WTC11 (cell line): ENCODE measurements around the gene SYT13. TPM values are rescaled to one million over a fixed set of nuclear protein-coding genes. Genes with fewer than 3 reads are reported as not detected.

Experiments
- ATAC-seq: fragments of 200-7000 bp; cut with Tn5 transposase; 2 replicates; pipeline ENCODE4 v1.10.0; 2021; ENCODE audit warnings: mild to moderate bottlenecking, moderate library complexity
- CTCF ChIA-PET: fragments of 300-600 bp; sonication (Branson Sonifier 250); formaldehyde crosslinking; loops from one replicate; lab custom pipeline; 2021; ENCODE audit warnings: antibody characterized with exemption; lab: Charles Lee
- POLR2A ChIA-PET: fragments of 350-600 bp; sonication (Branson Sonifier 250); formaldehyde crosslinking; loops from one replicate; lab custom pipeline; 2021; ENCODE audit warnings: antibody characterized with exemption; lab: Charles Lee
- DNase-seq: peaks from one replicate; pipeline ENCODE4 v3.0.0; 2021; ENCODE audit warnings: low spot score
- H3K27ac Mint-ChIP-seq: 2 replicates; pipeline ENCODE4 v1.8.0; 2021; ENCODE audit warnings: mixed read lengths
- H3K27me3 Mint-ChIP-seq: 2 replicates; pipeline ENCODE4 v1.8.0; 2021; ENCODE audit warnings: low read depth, mild to moderate bottlenecking, moderate library complexity, mixed read lengths
- H3K36me3 Mint-ChIP-seq: 2 replicates; pipeline ENCODE4 v1.8.0; 2021; ENCODE audit warnings: mixed read lengths
- H3K4me1 Mint-ChIP-seq: 2 replicates; pipeline ENCODE4 v1.8.0; 2022; ENCODE audit warnings: mixed read lengths
- H3K4me3 Mint-ChIP-seq: 2 replicates; pipeline ENCODE4 v1.8.0; 2021; ENCODE audit warnings: mild to moderate bottlenecking, moderate library complexity, mixed read lengths
- H3K9me3 Mint-ChIP-seq: 2 replicates; pipeline ENCODE4 v1.8.0; 2021; ENCODE audit warnings: mixed read lengths
- CREB1 ChIP-seq: sonication (generic); formaldehyde crosslinking; IDR thresholded peaks from 2 replicates; pipeline ENCODE4 v1.8.0; 2023; ENCODE audit warnings: mild to moderate bottlenecking, missing genetic modification reagents
- CREM ChIP-seq: sonication (generic); formaldehyde crosslinking; IDR thresholded peaks from 2 replicates; pipeline ENCODE4 v1.8.1; 2022; ENCODE audit warnings: mild to moderate bottlenecking, missing genetic modification reagents, moderate library complexity
- E2F4 ChIP-seq: sonication (generic); formaldehyde crosslinking; IDR thresholded peaks from 2 replicates; pipeline ENCODE4 v1.8.1; 2022; ENCODE audit warnings: low read depth, mild to moderate bottlenecking, moderate library complexity, missing genetic modification reagents, borderline replicate concordance
- EMX1 ChIP-seq: fragments of 250-450 bp; sonication (Bioruptor Pico); IDR thresholded peaks from 2 replicates; pipeline ENCODE4 v1.8.0; 2021; ENCODE audit warnings: mild to moderate bottlenecking
- ERG ChIP-seq: fragments of 250-450 bp; sonication (Bioruptor Pico); IDR thresholded peaks from 2 replicates; pipeline ENCODE4 v1.8.0; 2021; ENCODE audit warnings: mild to moderate bottlenecking
- ETV6 ChIP-seq: sonication (generic); formaldehyde crosslinking; IDR thresholded peaks from 2 replicates; pipeline ENCODE4 v1.8.1; 2022; ENCODE audit warnings: mild to moderate bottlenecking, missing genetic modification reagents
- FOXP1 ChIP-seq: sonication (generic); formaldehyde crosslinking; IDR thresholded peaks from 2 replicates; pipeline ENCODE4 v1.8.0; 2022; ENCODE audit warnings: missing genetic modification reagents, mild to moderate bottlenecking, moderate library complexity, borderline replicate concordance
- GRHL2 ChIP-seq: fragments of 250-450 bp; sonication (Bioruptor Pico); IDR thresholded peaks from 2 replicates; pipeline ENCODE4 v1.8.0; 2022; ENCODE audit warnings: mild to moderate bottlenecking, moderate library complexity; ENCODE audit not compliant: insufficient replicate concordance, severe bottlenecking
- HMGA2 ChIP-seq: fragments of 250-450 bp; sonication (Bioruptor Pico); IDR thresholded peaks from 2 replicates; pipeline ENCODE4 v1.4.0; 2021; ENCODE audit warnings: mild to moderate bottlenecking, moderate library complexity
- HMGXB4 ChIP-seq: sonication (generic); formaldehyde crosslinking; IDR thresholded peaks from 2 replicates; pipeline ENCODE4 v1.8.1; 2023; ENCODE audit warnings: mild to moderate bottlenecking, moderate library complexity, missing genetic modification reagents
- JAZF1 ChIP-seq: fragments of 250-450 bp; sonication (Bioruptor Pico); IDR thresholded peaks from 2 replicates; pipeline ENCODE4 v1.9.0; 2021; ENCODE audit warnings: moderate library complexity, mild to moderate bottlenecking, inconsistent platforms
- KAT7 ChIP-seq: sonication (generic); formaldehyde crosslinking; IDR thresholded peaks from 2 replicates; pipeline ENCODE4 v1.8.1; 2023; ENCODE audit warnings: missing genetic modification reagents, mild to moderate bottlenecking, borderline replicate concordance
- MXD4 ChIP-seq: fragments of 250-450 bp; sonication (Bioruptor Pico); IDR thresholded peaks from 2 replicates; pipeline ENCODE4 v1.8.0; 2021; ENCODE audit warnings: mild to moderate bottlenecking, moderate library complexity, borderline replicate concordance
- NFE2L1 ChIP-seq: sonication (generic); formaldehyde crosslinking; IDR thresholded peaks from 2 replicates; pipeline ENCODE4 v1.8.1; 2023; ENCODE audit warnings: missing genetic modification reagents
- NR3C1 ChIP-seq: sonication (generic); formaldehyde crosslinking; conservative IDR thresholded peaks from 2 replicates; pipeline ENCODE4 v1.8.1; 2023; ENCODE audit warnings: low read depth, mild to moderate bottlenecking, missing genetic modification reagents
- RORB ChIP-seq: fragments of 250-450 bp; sonication (Bioruptor Pico); IDR thresholded peaks from 2 replicates; pipeline ENCODE4 v1.9.0; 2021; ENCODE audit warnings: mild to moderate bottlenecking
- SMAD4 ChIP-seq: sonication (generic); formaldehyde crosslinking; IDR thresholded peaks from 2 replicates; pipeline ENCODE4 v1.8.0; 2022; ENCODE audit warnings: mild to moderate bottlenecking, missing genetic modification reagents
- STAT6 ChIP-seq: sonication (generic); formaldehyde crosslinking; conservative IDR thresholded peaks from 2 replicates; pipeline ENCODE4 v1.8.1; 2023; ENCODE audit warnings: mild to moderate bottlenecking, low read depth, missing genetic modification reagents, moderate library complexity
- TEAD1 ChIP-seq: sonication (generic); formaldehyde crosslinking; IDR thresholded peaks from 2 replicates; pipeline ENCODE4 v1.8.0; 2022; ENCODE audit warnings: mild to moderate bottlenecking, missing genetic modification reagents
- ZNF121 ChIP-seq: sonication (generic); formaldehyde crosslinking; IDR thresholded peaks from 2 replicates; pipeline ENCODE4 v1.8.0; 2023; ENCODE audit warnings: missing genetic modification reagents
- ZNF219 ChIP-seq: sonication (generic); formaldehyde crosslinking; IDR thresholded peaks from 2 replicates; pipeline ENCODE4 v1.8.0; 2023; ENCODE audit warnings: missing genetic modification reagents, mild to moderate bottlenecking, borderline replicate concordance
- ZNF281 ChIP-seq: sonication (generic); formaldehyde crosslinking; IDR thresholded peaks from 2 replicates; pipeline ENCODE4 v1.8.0; 2023; ENCODE audit warnings: mild to moderate bottlenecking, missing genetic modification reagents
- ZNF317 ChIP-seq: sonication (generic); formaldehyde crosslinking; IDR thresholded peaks from 2 replicates; pipeline ENCODE4 v1.8.1; 2023; ENCODE audit warnings: low read depth, mild to moderate bottlenecking, moderate library complexity, missing genetic modification reagents, borderline replicate concordance
- ZNF396 ChIP-seq: fragments of 250-450 bp; sonication (Bioruptor Pico); IDR thresholded peaks from 2 replicates; pipeline ENCODE4 v1.8.0; 2021; ENCODE audit warnings: mild to moderate bottlenecking, moderate library complexity, borderline replicate concordance
- ZNF671 ChIP-seq: fragments of 250-450 bp; sonication (Bioruptor Pico); IDR thresholded peaks from 2 replicates; pipeline ENCODE4 v1.8.0; 2021; ENCODE audit warnings: mild to moderate bottlenecking
- total RNA-seq: library from RNA; stranded (reverse); gene quantifications from 3 replicates; pipeline ENCODE4 v1.2.3, GENCODE V29; 2021
- TF ChIP-seq, protein P1 (sequence below): sonication (generic); formaldehyde crosslinking; IDR thresholded peaks from 2 replicates; pipeline ENCODE4 v1.8.1; 2022; ENCODE audit warnings: mild to moderate bottlenecking, moderate library complexity, missing genetic modification reagents

Gene SYT13
- total RNA-seq, 1 experiment from 2014 or later = 10.8 TPM

DNA sequence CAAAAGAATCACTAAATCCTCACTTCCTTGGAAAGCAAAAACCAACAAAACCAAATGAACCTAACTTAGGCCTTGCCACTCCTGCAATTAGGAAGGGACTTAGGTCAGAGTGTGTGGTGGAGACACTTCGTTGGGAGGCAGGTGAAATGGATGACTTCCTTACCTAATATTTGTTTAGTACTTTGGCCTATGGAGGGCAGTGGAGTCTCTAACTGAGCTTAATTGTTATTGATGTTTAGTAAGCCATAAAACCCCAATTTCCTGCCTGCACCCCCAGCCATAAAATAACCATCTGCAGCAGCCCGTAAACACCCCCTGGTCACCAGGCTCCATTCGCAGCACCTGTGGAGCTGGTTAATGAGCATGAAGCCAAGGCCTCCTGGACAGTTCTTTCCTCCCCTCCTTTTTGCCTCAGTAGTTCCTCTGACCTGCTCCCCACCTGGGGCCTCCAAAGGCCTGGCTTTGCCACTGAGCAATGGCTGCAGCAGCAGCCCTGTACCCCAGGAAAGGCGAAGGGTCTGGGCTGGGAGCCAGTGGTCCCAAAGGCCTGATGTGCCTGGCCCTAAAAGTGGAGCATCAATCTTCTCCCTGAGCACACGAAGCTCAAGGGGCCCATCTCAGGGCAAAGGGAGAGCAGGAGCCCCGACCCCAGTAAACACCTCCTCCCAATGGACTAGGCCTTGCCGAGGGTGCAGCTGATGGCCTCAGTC lies 15.6 kb upstream of the SYT13 start:
- peaks cover 20% of the 10 kb centered on the region for H3K4me1 Mint-ChIP-seq
- H3K27ac Mint-ChIP-seq = no peak overlapping the region
- POLR2A ChIA-PET = no interaction called here
- DNase-seq (no peak), ATAC-seq (no peak)
- peaks cover 5% of the 10 kb centered on the region; the same call in 1 of the 2 replicates for H3K9me3 Mint-ChIP-seq
- H3K27me3 Mint-ChIP-seq = peaks cover 94% of the 10 kb centered on the region
- CTCF ChIA-PET = interaction anchor here (0.9 kb wide), 1 partner anchor 70 kb away, joined by 3 read pairs; no protein-coding TSS in a partner anchor
- H3K4me3 Mint-ChIP-seq = no peak overlapping the region
- no peaks in the 10 kb centered on the region for H3K36me3 Mint-ChIP-seq
- TF ChIP-seq ZNF671 (CRISPR knock-in tag) = no peak
- TF ChIP-seq ZNF396 (CRISPR knock-in tag) = no peak
- TF ChIP-seq STAT6 (CRISPR knock-in tag) = no peak
- no peak for TF ChIP-seq ETV6
- no peak for TF ChIP-seq CREB1 (CRISPR knock-in tag)
- no peak for TF ChIP-seq MXD4 (CRISPR knock-in tag)
- no peak for TF ChIP-seq KAT7
- no peak for TF ChIP-seq ZNF317 (CRISPR knock-in tag)
- TF ChIP-seq RORB (CRISPR knock-in tag) = no peak
- no peak for TF ChIP-seq FOXP1 (CRISPR knock-in tag)
- no peak for TF ChIP-seq NFE2L1 (CRISPR knock-in tag)
- TF ChIP-seq ZNF121 (CRISPR knock-in tag) = no peak
- TF ChIP-seq CREM (CRISPR knock-in tag) = no peak
- no peak for TF ChIP-seq SMAD4 (CRISPR knock-in tag)
- TF ChIP-seq NR3C1 (CRISPR knock-in tag) = no peak
- no peak for TF ChIP-seq ZNF219
- no peak for TF ChIP-seq HMGXB4

GRCh38 chr11:45300715-45301114 lies 14.6 kb upstream of the SYT13 start:
- POLR2A ChIA-PET = no interaction called here
- Mint-ChIP-seq H3K4me1 (peaks cover 20% of the 10 kb centered on the region), H3K27ac (no peak overlapping the region), H3K4me3 (no peak overlapping the region), H3K36me3 (no peaks in the 10 kb centered on the region), H3K9me3 (peaks cover 5% of the 10 kb centered on the region; the same call in 1 of the 2 replicates), H3K27me3 (peaks cover 92% of the 10 kb centered on the region)
- CTCF ChIA-PET = no interaction called here
- no peak for ATAC-seq
- no peak for DNase-seq
- TF ChIP-seq MXD4 (CRISPR knock-in tag) (no peak), ERG (CRISPR knock-in tag) (no peak), EMX1 (CRISPR knock-in tag) (no peak), GRHL2 (no peak), JAZF1 (no peak), HMGA2 (CRISPR knock-in tag) (no peak), E2F4 (CRISPR knock-in tag) (no peak), ZNF281 (CRISPR knock-in tag) (no peak), TEAD1 (no peak)
- TF ChIP-seq, protein P1, sequence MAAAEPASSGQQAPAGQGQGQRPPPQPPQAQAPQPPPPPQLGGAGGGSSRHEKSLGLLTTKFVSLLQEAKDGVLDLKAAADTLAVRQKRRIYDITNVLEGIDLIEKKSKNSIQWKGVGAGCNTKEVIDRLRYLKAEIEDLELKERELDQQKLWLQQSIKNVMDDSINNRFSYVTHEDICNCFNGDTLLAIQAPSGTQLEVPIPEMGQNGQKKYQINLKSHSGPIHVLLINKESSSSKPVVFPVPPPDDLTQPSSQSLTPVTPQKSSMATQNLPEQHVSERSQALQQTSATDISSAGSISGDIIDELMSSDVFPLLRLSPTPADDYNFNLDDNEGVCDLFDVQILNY (CRISPR knock-in tag) = no peak
